Loucy (cell line): ENCODE data around the gene CREBRF.

ENCODE experiments used
- EZH2phosphoT487 ChIP-seq: fragments of 200-600 bp; IDR thresholded peaks from 2 replicates; pipeline ENCODE4 v1.6.1; 2018; ENCODE audit warnings: antibody characterized with exemption, mild to moderate bottlenecking, moderate library complexity, borderline replicate concordance
- TF ChIP-seq, protein P1 (sequence below): fragments of 200-600 bp; sonication (generic); conservative IDR thresholded peaks from 2 replicates; pipeline ENCODE4 v1.5.1; 2014; ENCODE audit warnings: mild to moderate bottlenecking, antibody characterized with exemption, low read length

DNA sequence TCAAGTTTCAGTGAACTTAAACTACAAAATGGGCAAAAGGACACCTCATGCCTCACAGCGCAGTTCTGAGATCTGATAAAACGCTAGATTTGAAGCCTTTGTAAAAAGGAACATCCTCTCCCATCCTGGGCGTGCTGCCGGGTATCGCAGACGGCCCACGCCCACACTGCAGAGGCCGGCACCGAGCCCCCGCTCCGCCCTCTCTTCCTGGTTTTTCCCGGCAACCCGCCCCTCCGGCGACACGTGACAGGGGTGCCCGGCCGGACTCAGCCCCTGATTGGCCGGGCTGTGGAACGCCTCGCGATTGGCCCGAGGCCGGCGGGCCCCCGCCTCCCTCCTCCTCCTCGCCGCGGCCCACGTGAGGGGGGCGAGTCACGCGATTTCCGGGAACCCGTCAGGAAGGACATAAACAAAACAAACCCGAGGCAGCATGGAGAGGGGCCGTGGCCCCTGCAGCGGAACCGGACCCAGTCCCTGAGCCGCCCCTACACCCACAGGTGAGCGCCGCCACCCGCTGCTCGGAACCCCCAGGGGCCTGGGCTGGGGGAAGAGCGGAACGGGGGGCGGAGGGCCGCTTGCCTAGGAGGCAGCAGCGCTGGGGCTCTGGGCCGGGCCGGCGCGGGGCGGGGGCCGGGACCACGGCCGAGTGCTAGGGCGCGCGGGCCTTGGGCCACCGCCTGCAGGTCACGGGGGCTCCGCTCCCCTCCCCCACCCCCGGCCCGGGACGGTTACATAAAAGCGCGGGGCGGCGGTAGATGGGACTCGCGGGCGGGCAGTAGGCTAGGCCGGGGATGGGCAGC lies at the start of gene CREBRF:
- TF ChIP-seq, protein P1, sequence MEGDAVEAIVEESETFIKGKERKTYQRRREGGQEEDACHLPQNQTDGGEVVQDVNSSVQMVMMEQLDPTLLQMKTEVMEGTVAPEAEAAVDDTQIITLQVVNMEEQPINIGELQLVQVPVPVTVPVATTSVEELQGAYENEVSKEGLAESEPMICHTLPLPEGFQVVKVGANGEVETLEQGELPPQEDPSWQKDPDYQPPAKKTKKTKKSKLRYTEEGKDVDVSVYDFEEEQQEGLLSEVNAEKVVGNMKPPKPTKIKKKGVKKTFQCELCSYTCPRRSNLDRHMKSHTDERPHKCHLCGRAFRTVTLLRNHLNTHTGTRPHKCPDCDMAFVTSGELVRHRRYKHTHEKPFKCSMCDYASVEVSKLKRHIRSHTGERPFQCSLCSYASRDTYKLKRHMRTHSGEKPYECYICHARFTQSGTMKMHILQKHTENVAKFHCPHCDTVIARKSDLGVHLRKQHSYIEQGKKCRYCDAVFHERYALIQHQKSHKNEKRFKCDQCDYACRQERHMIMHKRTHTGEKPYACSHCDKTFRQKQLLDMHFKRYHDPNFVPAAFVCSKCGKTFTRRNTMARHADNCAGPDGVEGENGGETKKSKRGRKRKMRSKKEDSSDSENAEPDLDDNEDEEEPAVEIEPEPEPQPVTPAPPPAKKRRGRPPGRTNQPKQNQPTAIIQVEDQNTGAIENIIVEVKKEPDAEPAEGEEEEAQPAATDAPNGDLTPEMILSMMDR = no peak
- TF ChIP-seq EZH2phosphoT487 = no peak
